NCI-H2227 (cell line): ENCODE measurements around the gene CNTNAP2.
"Not testable (repeated sequence)": the region's sequence is repeated elsewhere in the genome, so short reads cannot be mapped to it uniquely, and the experiment has no call there.

Experiments
- DNase-seq: peaks from one replicate; lab custom pipeline; 2025; ENCODE audit not compliant: unreplicated experiment; lab: John Stamatoyannopoulos, UW

Gene CNTNAP2

GRCh38 chr7:147674705-147675104 is 1558.1 kb downstream of the CNTNAP2 start:
- DNase-seq: no peak

GRCh38 chr7:147678943-147679342 is 1562.3 kb downstream of the CNTNAP2 start:
- no peak for DNase-seq

- no peak for DNase-seq
Observed at GRCh38 chr7:147681530-147681929, 1564.9 kb downstream of the CNTNAP2 start.

- DNase-seq: peak; percentile 20
Observed at GRCh38 chr7:147700702-147701101, 1584.1 kb downstream of the CNTNAP2 start.

- no peak for DNase-seq
Observed at GRCh38 chr7:147707926-147708325, 1591.3 kb downstream of the CNTNAP2 start.

GRCh38 chr7:147708871-147709270 is 1592.3 kb downstream of the CNTNAP2 start:
- no peak for DNase-seq

- no peak for DNase-seq
Observed at GRCh38 chr7:147711447-147711846, 1594.8 kb downstream of the CNTNAP2 start.

- DNase-seq: no peak
Observed at GRCh38 chr7:147721962-147722830, 1605.6 kb downstream of the CNTNAP2 start.

- no peak for DNase-seq
Observed at GRCh38 chr7:147723536-147723935, 1606.9 kb downstream of the CNTNAP2 start.

- DNase-seq: no peak
Observed at GRCh38 chr7:147731311-147731710, 1614.7 kb downstream of the CNTNAP2 start.

- DNase-seq: not testable (repeated sequence)
Observed at GRCh38 chr7:147737559-147738214, 1621.1 kb downstream of the CNTNAP2 start.

GRCh38 chr7:147742301-147742700 is 1625.7 kb downstream of the CNTNAP2 start:
- DNase-seq: no peak

GRCh38 chr7:147756300-147756699 is 1639.7 kb downstream of the CNTNAP2 start:
- no peak for DNase-seq

- DNase-seq: no peak
Observed at GRCh38 chr7:147759327-147759943, 1642.8 kb downstream of the CNTNAP2 start.

GRCh38 chr7:147765301-147765700 is 1648.7 kb downstream of the CNTNAP2 start:
- no peak for DNase-seq

- no peak for DNase-seq
Observed at GRCh38 chr7:147771344-147771743, 1654.7 kb downstream of the CNTNAP2 start.

- no peak for DNase-seq
Observed at GRCh38 chr7:147774461-147774860, 1657.9 kb downstream of the CNTNAP2 start.

- no peak for DNase-seq
Observed at GRCh38 chr7:147775516-147776284, 1659.1 kb downstream of the CNTNAP2 start.

GRCh38 chr7:147777309-147777708 is 1660.7 kb downstream of the CNTNAP2 start:
- DNase-seq: no peak

GRCh38 chr7:147779949-147780348 is 1663.3 kb downstream of the CNTNAP2 start:
- DNase-seq: no peak

- DNase-seq: no peak
Observed at GRCh38 chr7:147796581-147796980, 1680.0 kb downstream of the CNTNAP2 start.
